GM23338 (cell line): ENCODE data around the gene MIOS. TPM values are rescaled to one million over a fixed set of nuclear protein-coding genes. Genes with fewer than 3 reads are reported as not detected.

Experiments
- ATAC-seq: fragments of 200-7000 bp; cut with Tn5 transposase; 3 replicates; pipeline ENCODE4 v1.9.1; 2020
- DNase-seq: peaks from one replicate; pipeline ENCODE4 v3.0.0-alpha.2; 2015; ENCODE audit warnings: low spot score
- H2AFZ ChIP-seq: fragments of 200-600 bp; sonication (generic); 2 replicates; pipeline ENCODE4 v1.8.0; 2016; ENCODE audit warnings: antibody characterized with exemption, mild to moderate bottlenecking, moderate library complexity
- H3F3A ChIP-seq: fragments of 200-600 bp; sonication (generic); replicated peaks from 2 replicates; pipeline ENCODE4 v1.8.0; 2017; ENCODE audit warnings: antibody characterized with exemption, mixed run types, low read depth
- H3K27ac ChIP-seq: fragments of 200-600 bp; sonication (generic); 2 replicates; pipeline ENCODE4 v1.6.1; 2016; ENCODE audit warnings: low read depth
- H3K27me3 ChIP-seq: fragments of 200-600 bp; sonication (generic); 2 replicates; pipeline ENCODE4 v1.8.0; 2016; ENCODE audit warnings: mild to moderate bottlenecking, mixed run types, moderate library complexity; ENCODE audit not compliant: insufficient read depth
- H3K36me3 ChIP-seq: fragments of 200-600 bp; sonication (generic); 2 replicates; pipeline ENCODE4 v1.8.0; 2016; ENCODE audit warnings: mild to moderate bottlenecking; ENCODE audit not compliant: insufficient read depth
- H3K4me1 ChIP-seq: fragments of 200-600 bp; sonication (generic); 2 replicates; pipeline ENCODE4 v1.8.0; 2016; ENCODE audit warnings: mild to moderate bottlenecking, moderate library complexity; ENCODE audit not compliant: insufficient read depth
- H3K4me2 ChIP-seq: fragments of 200-600 bp; sonication (generic); 2 replicates; pipeline ENCODE4 v1.7.1; 2017; ENCODE audit warnings: mixed run types
- H3K4me3 ChIP-seq: fragments of 200-600 bp; sonication (generic); 2 replicates; pipeline ENCODE4 v1.6.1; 2016; ENCODE audit warnings: mixed run types
- H3K79me2 ChIP-seq: fragments of 200-600 bp; sonication (generic); replicated peaks from 2 replicates; pipeline ENCODE4 v1.8.0; 2017; ENCODE audit warnings: mild to moderate bottlenecking; ENCODE audit not compliant: insufficient read depth
- H3K9me2 ChIP-seq: fragments of 200-600 bp; sonication (generic); 2 replicates; pipeline ENCODE4 v1.8.0; 2017; ENCODE audit not compliant: insufficient read depth
- H4K20me1 ChIP-seq: fragments of 200-600 bp; sonication (generic); replicated peaks from 2 replicates; pipeline ENCODE4 v1.8.0; 2017; ENCODE audit warnings: mild to moderate bottlenecking; ENCODE audit not compliant: insufficient read depth
- H3K27ac Mint-ChIP-seq: 2 replicates; pipeline ENCODE4 v1.8.0; 2020; ENCODE audit warnings: inconsistent platforms, mild to moderate bottlenecking, moderate library complexity, mixed read lengths
- H3K27me3 Mint-ChIP-seq: 3 replicates; pipeline ENCODE4 v1.8.0; 2022; ENCODE audit warnings: low read depth, mild to moderate bottlenecking, moderate library complexity, mixed read lengths, inconsistent platforms; ENCODE audit not compliant: insufficient read depth, poor library complexity
- H3K36me3 Mint-ChIP-seq: 3 replicates; pipeline ENCODE4 v1.8.0; 2021; ENCODE audit warnings: low read depth, mild to moderate bottlenecking, inconsistent platforms, moderate library complexity, mixed read lengths
- H3K4me1 Mint-ChIP-seq: 3 replicates; pipeline ENCODE4 v1.8.0; 2020; ENCODE audit warnings: mild to moderate bottlenecking, inconsistent platforms, mixed read lengths
- H3K4me3 Mint-ChIP-seq: 3 replicates; pipeline ENCODE4 v1.8.0; 2021; ENCODE audit warnings: moderate library complexity, mild to moderate bottlenecking, inconsistent platforms, mixed read lengths
- H3K9me3 Mint-ChIP-seq: 3 replicates; pipeline ENCODE4 v1.8.0; 2020; ENCODE audit warnings: moderate library complexity, mild to moderate bottlenecking, inconsistent platforms, mixed read lengths
- CREB1 ChIP-seq: fragments of 250-450 bp; sonication (Bioruptor Pico); IDR thresholded peaks from 2 replicates; pipeline ENCODE4 v1.5.0; 2020; ENCODE audit warnings: low read depth, mild to moderate bottlenecking, moderate library complexity
- CTCF ChIP-seq, 2 experiments: fragments of 200-600 bp in 1 of 2; sonication (generic) in 1 of 2; conservative IDR thresholded peaks; 2 replicates each; pipeline versions ENCODE4 v1.5.1 to v1.6.1; 2016 to 2017; ENCODE audit warnings: antibody characterized with exemption in 2 of 2, low read depth in 2 of 2, mild to moderate bottlenecking in 2 of 2, moderate library complexity in 1 of 2
- EZH2 ChIP-seq: fragments of 200-600 bp; sonication (generic); IDR thresholded peaks from one replicate; pipeline ENCODE4 v1.8.0; 2017; ENCODE audit warnings: antibody characterized with exemption, mild to moderate bottlenecking, low read depth; ENCODE audit not compliant: unreplicated experiment
- NANOG ChIP-seq: IDR thresholded peaks from 2 replicates; pipeline ENCODE4 v1.6.1; 2016; ENCODE audit warnings: antibody characterized with exemption, borderline replicate concordance
- POLR2AphosphoS5 ChIP-seq: IDR thresholded peaks from 2 replicates; pipeline ENCODE4 v1.6.1; 2016; ENCODE audit warnings: antibody characterized with exemption, low read depth
- ZNF114 ChIP-seq: fragments of 250-450 bp; sonication (Bioruptor Pico); IDR thresholded peaks from 2 replicates; pipeline ENCODE4 v1.5.0; 2020; ENCODE audit warnings: mild to moderate bottlenecking, moderate library complexity
- ZNF331 ChIP-seq: fragments of 250-450 bp; sonication (Bioruptor Pico); IDR thresholded peaks from 2 replicates; pipeline ENCODE4 v1.5.0; 2020; ENCODE audit warnings: low read depth, mild to moderate bottlenecking, moderate library complexity
- long read RNA-seq: library from polyadenylated mRNA; unstranded; transcript quantifications from one replicate; pipeline ENCODE4 v2.0.0, GENCODE V29; 2020; ENCODE audit not compliant: unreplicated experiment
- polyA plus RNA-seq: library from polyadenylated mRNA; unstranded; fragments of >200 nt; fragmentation: Nextera tagmentation; extraction: Ambion mirVana; gene quantifications from 2 replicates; pipeline ENCODE4 v1.2.1, GENCODE V29; 2016
- total RNA-seq: library from RNA; depleted of rRNA; stranded (reverse); fragments of >200 nt; shearing (Covaris generic); gene quantifications from 2 replicates; pipeline ENCODE4 v1.2.3, GENCODE V29; 2014; rRNA removed

Gene MIOS
- total RNA-seq: 85.7 and 95.7 TPM in 2 replicates
- 11.3 and 13.1 TPM in 2 replicates for polyA plus RNA-seq
- long read RNA-seq, partial matches to known transcripts: 2 of 16 reads
- long read RNA-seq, other reads (novel, unspliced or antisense): 9 of 16 reads

DNA sequence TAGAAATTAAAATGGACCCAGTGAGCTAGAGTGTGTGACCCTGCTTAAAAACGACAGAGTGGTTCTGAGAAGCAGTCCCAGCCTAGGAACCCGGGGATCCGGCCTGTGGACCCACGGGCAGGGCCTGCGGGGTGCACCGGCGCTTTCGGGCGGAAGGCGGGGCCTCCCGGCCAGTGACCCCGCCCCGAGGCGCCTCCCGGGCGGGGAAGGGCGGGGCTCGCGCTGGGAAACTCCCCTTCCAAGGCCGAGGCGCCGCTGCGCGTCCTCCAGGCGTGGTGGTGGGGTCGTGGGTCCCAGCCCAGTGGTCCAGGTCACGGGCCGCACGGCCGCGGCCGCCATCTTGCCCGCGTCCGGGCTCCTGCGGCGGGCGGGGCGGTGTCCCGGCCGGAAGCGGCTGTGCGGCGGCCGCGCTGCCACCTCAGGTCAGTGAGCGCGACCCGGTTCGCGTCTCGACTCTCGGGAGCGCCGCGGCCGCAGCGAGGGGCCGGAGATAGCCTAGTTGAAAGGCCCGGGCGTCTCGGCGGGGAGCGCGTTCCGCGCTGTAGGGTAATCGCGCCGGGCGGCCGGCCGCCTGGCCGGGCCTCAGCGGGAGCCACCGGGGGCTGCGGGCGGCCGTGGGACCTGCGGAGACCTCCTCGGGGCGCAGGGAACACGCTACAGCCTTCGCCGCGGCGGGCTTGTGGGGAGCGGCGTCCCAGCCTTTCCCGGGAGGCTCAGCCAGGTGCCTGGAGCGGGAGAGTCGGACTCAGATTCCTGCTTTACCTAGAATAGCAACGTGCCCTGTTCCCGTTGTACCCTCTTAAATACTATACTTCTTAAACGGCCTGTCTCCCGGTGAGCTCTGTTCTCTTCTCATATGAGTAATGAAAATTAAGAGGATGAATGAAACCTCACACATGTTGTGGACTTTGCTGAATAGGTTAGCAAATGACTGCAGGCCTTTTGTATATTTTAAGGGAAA, at the start of gene MIOS:
TSS of gene MIOS (plus strand) at position 234 of the 961 bp plus-strand sequence. CDS start 5,592 bp downstream, outside the sequence.
- Histone ChIP-seq H3K4me2 (peak within 1 kb of the TSS; percentile 93), H3K27me3 (no peaks in the 10 kb centered on the region), H2AFZ (peak within 1 kb of the TSS; percentile 96), H3K79me2 (peaks cover 46% of the 10 kb centered on the region), H3K4me1 (peaks cover 22% of the 10 kb centered on the region), H3K36me3 (peaks cover 5% of the 10 kb centered on the region; the same call in 1 of the 2 replicates), H3K27ac (peak within 1 kb of the TSS; percentile 78), H3K4me3 (peak within 1 kb of the TSS; percentile 88), H3K9me2 (peaks cover 8% of the 10 kb centered on the region; the same call in 1 of the 2 replicates), H3F3A (peaks cover 4% of the 10 kb centered on the region; the same call in 1 of the 2 replicates), H4K20me1 (peaks cover 17% of the 10 kb centered on the region)
- Mint-ChIP-seq H3K9me3 (peaks cover 15% of the 10 kb centered on the region), H3K36me3 (peaks cover 25% of the 10 kb centered on the region), H3K4me1 (peaks cover 18% of the 10 kb centered on the region; the same call in 2 of the 3 replicates), H3K4me3 (peak within 1 kb of the TSS; percentile 86), H3K27ac (peak within 1 kb of the TSS; percentile 61), H3K27me3 (no peaks in the 10 kb centered on the region)
- peak; percentile 90 for ATAC-seq
- TF ChIP-seq EZH2: no peak
- TF ChIP-seq NANOG: no peak
- 0 out of 2 replicates have a peak, but pooled peaks have one; percentile 23 for TF ChIP-seq CREB1
- TF ChIP-seq POLR2AphosphoS5: peak; percentile 64
- DNase-seq: peak; percentile 82

- Histone ChIP-seq H4K20me1 (no peaks in the 10 kb centered on the region), H3F3A (no peaks in the 10 kb centered on the region), H2AFZ (peak overlapping the region; percentile 9), H3K36me3 (no peaks in the 10 kb centered on the region), H3K9me2 (no peaks in the 10 kb centered on the region), H3K4me1 (no peaks in the 10 kb centered on the region), H3K27ac (no peak overlapping the region), H3K27me3 (no peaks in the 10 kb centered on the region), H3K79me2 (no peaks in the 10 kb centered on the region), H3K4me3 (no peak overlapping the region), H3K4me2 (no peak overlapping the region)
- ATAC-seq: no peak
- H3K4me1 Mint-ChIP-seq: peaks cover 7% of the 10 kb centered on the region; the same call in 2 of the 3 replicates
- H3K27me3 Mint-ChIP-seq: no peaks in the 10 kb centered on the region
- no peak overlapping the region for H3K4me3 Mint-ChIP-seq
- H3K9me3 Mint-ChIP-seq: no peaks in the 10 kb centered on the region; the same call in 2 of the 3 replicates
- H3K36me3 Mint-ChIP-seq: no peaks in the 10 kb centered on the region
- no peak for TF ChIP-seq CTCF (conservative IDR thresholded peaks at IDR 0.05; ENCODE audit: low read depth in 2 of 2)
- no peak for TF ChIP-seq EZH2
- no peak for TF ChIP-seq ZNF331 (CRISPR knock-in tag)
- no peak for TF ChIP-seq POLR2AphosphoS5
- TF ChIP-seq CREB1: no peak
- no peak for TF ChIP-seq ZNF114
- no peak overlapping the region for H3K27ac Mint-ChIP-seq
- DNase-seq: no peak
Observed at GRCh38 chr7:7517754-7518153, 48.9 kb upstream of the MIOS start.
